Fibroblast of upper back skin (primary cell): ENCODE data around the gene GGT7.
"Not testable (repeated sequence)": the region's sequence is repeated elsewhere in the genome, so short reads cannot be mapped to it uniquely, and the experiment has no call there.

ENCODE experiments used
- DNase-seq: peaks from one replicate; pipeline ENCODE4 v3.0.0-alpha.2; 2013

Gene GGT7

DNA sequence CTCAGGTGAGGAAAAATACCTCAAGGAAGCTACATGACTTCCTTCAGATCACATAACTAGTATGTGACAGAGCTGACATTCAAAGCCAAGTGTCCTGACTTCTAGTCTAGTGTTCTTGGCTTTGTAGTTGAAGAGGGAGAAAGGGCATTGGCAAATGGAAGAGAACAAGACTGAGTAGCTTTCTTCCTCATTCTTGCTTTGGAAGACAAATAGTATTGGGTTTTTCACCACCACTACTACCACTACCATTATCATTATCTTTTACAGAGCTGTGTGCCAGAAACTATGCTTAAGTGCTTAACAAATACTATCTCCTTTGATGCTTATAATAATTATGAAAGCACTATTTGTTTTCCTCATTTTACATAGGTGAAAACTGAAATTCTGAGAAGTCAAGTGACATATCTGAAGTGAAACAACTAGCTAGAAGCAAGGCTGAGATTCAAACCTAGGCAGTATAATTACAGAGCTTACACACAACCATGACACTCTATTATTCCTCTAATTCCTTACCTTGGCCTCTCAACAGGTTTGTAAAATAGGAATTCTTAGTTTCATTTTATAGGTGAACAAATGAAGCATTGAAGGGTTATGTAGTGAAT, 10.5 kb upstream of the GGT7 start:
- DNase-seq: no peak

DNA sequence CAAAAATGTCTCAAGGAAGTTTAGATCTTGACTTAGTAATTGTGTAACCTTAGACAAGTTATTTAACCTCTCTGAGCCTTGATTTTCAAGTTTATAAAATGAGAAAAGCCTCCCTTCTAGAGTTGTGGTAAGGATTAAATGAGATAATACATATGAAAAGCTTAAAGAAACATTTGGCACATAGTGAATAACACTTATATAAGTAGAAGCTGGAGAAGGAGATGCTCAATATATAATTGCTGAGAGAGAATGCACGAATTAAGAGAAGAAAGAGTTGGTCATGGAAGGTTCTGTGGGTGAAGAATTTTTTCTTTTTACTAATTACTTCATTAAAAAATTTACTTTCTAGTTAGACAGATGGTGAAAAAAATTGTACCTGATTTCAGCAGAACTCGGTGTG, 9.0 kb upstream of the GGT7 start:
- no peak for DNase-seq

DNA sequence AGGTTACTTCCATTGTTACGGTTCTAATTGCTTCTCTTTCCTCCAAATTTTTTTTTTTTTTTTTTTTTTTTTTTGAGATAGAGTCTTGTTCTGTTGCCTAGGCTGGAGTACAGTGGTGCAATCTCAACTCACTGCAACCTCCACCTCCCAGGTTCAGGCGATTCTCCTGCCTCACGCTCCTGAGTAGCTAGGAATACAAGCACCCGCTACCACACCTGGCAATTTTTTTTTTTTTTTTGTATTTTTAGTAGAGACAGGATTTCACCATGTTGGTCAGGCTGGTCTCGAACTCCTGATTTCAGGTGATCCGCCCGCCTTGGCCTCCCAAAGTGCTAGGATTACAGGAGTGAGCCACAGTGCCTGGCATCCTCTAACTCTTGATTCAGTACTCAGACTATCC, 8.3 kb upstream of the GGT7 start:
- DNase-seq: not testable (repeated sequence)

DNA sequence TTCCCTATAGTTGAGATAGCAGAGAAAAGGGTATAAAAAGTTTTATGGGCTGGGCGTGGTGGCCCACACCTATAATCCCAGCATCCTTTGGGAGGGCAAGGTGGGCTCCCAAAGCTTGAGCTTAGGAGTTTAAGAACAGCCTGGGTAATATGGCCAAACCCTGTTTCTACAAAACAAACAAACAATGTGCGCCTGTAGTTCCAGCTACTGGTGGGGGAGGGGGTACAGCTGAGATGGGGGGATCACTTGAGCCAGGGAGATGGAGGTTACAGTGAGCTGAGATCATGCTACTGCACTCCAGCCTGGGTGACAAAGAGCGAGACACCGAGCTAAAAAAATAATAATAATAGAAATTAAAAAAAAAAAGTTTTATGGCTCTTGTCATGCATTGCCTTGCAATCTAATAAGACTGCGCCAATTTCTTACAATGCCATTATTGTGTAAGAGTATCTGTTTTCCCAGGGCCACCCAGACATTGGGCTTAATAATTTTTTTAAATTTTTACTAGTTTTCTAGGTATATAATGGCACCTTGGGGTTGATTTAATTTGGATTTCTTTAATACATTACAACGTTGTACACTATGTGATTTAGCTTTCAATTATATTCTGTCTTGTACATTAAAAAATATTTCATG, 7.7 kb upstream of the GGT7 start:
- no peak for DNase-seq

DNA sequence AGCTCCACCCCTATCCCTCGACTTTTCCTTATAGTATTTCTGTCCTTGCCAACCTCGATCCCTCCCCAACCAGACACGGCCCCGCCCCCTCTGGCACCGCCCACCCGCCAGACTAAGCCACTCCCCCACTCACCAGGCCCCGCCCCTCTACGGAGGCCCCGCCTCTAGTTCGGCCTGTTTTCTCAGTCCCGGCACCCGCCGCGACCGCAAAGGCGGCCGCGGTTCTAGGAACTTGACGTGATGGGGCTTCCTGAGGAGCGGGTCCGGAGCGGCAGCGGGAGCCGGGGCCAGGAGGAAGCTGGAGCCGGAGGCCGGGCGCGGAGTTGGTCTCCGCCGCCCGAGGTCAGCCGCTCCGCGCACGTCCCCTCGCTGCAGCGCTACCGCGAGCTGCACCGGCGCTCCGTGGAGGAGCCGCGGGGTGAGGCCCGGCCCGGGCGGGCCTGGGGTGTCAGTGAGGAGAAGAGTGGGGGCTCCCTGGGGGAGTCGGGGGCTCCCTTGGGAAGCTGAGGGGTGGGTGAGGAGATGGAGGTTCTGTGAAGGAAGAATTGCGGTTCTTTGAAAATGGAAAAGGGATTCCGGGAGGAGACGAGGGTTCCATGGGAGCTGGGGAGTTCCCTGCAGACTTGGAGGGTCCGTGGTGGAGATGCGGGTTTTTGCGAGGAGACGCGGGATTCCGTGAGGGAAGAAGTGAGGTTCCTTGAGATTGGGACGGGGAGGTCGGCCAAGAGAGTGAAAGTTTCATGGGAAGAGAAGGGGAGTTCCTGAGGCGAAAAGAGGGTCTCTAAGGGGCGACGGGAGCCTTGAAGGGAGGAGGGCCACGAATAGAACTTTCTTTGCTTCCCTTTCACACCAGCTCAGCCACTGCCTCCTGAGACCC, 4.0 kb upstream of the GGT7 start, which contains the start of gene ACSS2:
Gene ACSS2, plus strand, starts transcription at position 207 of the 877 bp plus-strand sequence. Its CDS starts 34 bp downstream, at position 241.
- DNase-seq: no peak

DNA sequence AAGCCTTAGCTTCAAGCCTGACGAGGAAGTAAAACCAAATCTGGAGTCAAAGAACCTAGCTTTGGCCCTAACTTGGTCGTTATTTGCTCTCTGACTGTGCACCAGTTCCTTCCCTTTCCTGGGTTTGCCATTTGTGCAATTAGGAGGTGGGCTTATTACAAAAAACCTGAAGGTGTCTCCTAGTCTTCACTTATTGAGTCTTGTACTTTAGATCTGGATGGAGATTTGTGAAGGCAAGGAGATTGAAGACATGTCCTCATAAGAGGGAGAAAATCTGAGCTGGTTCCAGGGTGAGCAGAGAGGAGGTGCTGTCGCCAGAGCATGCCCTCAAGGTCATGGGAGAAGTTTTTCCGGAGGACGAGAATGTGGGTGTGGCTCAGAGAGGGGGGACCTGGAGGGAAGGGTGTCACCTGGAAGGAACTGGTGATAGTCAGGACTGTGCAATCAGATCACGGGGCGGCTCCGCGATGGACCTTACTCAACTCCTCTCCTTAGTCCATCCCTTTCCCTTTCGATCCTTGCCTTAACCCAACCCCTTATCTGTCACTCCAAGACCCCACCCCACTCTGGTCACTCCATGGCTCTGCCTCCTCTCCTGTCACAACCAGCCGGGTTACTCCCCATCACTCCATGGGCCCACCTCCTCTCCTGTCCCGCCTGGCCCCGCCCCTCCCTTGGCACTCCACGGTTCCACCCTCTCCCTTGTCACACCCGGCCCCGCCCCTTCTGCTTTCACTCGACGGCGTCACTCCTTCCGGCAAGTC, 3.2 kb upstream of the GGT7 start:
- DNase-seq: peak; percentile 98

DNA sequence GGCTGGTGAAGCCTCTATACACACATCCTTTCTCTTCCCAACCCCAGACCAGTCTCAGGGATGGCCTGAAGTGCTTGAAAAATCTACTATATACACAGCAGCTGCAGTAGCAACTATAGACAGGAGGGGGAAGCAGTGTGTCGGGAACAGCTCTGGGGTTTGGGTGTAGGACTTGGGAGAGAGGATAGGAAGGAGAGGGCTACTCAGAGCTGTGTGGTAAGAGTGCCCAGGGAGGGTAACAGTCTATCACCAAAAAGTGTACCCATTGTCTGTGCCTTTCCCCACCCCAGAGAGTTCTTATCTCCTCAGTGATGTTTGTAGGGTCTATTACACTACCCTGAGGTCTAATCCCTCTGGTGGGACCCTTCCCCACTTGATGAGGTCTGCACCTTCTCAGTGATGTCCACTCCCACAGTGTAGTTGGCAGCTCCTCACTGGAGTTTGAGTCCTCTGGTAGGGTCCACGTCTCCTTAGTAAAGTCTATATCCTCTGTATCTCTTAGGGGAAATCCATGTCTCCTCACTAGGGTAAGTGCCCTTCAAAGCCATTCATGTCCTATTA, 1.5 kb upstream of the GGT7 start:
- peak; percentile 88 for DNase-seq

DNA sequence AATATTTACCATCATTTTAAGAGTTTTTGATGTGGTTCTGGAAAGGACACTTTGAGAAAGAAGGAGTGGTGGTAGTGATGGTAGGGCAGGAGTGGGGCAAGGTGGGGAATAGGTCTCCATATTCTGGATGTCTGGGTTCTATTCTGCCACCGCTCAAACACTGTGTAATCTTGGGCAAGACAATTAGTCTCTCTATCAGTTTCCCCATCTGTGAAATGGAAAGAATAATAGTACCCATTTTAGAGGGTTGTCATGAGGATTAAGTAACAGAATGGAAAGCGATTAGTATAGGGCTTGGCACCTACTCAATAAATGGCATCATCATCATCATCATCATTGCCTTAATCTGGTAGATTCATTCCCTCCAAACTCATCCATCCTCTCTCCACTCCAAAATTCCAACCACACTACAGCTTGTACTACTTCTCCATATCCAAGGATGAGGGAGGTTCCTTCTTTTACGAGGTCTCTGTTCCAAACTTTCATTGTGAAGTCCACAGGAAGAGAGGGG, 982 bp upstream of the GGT7 start:
- no peak for DNase-seq

DNA sequence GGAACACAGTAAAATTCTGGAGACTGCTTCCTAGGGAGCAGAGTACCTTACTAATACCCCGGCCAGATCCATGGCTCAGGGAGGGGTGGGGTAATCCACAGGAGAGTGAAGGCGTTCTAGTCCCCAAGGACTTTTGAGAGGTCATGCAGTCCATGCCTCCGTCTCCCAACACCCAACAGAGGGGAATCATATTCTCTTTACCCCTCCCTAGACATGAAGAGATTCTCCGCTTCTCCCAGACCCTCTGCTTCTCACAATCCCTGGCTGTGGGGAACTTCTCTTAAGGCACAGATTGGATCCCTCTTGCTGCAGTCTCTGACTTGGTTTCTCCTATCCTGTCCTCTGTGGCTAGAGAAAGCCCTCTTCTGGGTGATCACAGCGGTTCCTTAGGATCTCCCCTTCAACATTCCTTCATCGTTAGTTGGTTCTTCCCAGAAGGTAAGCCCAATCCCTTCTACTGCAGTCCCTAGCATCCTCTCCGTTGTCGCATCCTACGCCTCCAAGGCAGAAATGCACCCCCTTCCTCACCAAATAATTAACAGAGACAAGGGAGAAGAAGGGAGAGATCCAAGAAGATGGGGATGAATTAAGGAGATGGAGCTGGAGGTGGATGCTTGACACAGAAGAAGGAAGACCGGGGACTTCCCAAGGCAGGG, 562 bp downstream of the GGT7 start:
- DNase-seq: peak; percentile 3

DNA sequence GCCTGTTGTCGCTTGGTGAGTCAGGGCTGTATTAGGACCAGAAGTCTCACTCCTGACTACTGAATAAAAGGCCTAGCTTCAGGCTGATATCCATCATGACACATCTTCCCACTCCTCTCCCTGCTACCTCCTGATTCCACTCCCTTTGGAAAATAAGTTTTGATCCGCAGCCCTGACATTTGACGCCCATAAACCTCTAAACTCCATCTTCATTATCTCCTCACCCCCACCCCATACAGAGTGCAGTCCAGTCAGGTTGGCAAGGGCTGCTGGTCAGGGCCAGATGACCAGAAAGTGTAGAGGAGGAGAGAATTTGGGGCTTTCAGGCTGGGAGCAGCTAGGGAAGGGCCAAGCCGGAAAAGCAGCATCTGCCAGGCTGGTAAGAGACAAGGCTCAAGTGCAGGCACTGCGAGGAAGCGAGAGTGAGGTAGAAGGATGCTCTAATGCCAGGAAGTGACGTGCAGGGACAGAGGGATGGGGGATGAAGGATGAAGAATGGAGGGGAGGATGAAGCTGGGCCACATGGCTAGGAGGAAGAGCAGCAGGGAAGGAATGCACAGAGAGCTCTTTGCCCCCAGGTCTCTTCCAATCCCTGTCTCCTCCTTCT, 1.2 kb downstream of the GGT7 start:
- peak; percentile 1 for DNase-seq

DNA sequence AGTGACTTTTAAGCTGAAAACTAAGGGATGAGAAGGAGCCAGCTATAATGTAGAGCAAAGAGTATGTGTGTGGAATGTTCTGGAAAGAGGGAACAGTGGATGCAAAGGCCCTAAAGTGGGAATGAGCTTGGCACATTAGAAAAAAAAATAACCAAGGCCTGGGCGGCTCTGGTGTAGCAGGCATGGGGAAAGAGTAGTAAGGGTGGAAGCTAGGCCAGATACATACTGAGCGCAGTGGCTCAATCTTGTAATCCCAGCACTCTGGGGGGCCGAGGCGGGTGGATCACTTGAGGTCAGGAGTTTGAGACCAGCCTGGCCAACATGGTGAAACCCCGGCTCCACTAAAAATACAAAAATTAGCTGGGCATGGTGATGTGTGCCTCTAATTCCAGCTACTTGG, 8.4 kb downstream of the GGT7 start:
- DNase-seq: no peak

DNA sequence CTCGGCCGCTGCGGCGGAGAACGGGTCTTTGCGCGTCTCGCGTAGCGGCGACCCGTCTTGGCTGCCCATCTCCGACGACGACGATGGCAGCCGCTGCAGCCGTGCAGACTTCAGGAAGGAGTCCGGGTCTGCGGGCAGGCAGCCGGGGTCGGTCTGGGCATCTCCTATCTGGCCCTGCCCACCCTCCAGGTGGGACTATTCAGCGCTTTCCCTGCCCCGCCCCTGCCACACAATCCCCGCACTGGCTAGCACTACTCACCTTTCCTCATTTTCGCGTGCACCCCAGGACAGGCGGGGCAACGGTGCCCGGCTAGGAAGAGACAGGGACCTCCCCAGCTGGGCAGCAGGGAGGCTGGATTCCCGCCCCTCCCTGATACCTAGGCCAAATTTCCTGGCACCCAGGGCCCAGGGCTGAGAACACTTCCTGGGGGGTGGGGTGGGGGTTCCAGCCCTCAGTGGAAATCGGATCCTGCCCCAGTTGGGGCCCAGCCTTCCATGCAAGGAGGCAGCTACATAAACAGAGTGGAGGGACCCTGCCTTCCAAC, 9.2 kb downstream of the GGT7 start:
- no peak for DNase-seq

DNA sequence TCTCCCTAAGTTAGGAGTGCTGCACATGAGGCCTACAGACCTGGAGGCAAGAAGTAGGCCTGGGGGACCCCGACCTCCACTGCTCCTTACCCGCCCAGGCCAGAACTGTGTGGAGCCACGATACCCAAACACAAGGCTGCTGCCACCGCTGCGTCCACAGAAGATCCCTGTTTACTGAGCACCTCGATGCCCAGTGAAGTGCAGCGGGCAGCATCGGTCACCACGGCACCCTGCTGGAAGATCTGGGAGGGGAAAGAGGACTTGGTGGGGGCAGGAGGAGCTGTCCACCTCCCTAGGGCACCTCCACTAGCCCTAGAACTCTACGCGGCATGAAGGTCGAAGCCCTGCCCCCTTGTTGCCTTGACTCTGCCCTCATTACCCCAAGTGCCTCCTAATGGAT, 9.9 kb downstream of the GGT7 start:
- DNase-seq: no peak

DNA sequence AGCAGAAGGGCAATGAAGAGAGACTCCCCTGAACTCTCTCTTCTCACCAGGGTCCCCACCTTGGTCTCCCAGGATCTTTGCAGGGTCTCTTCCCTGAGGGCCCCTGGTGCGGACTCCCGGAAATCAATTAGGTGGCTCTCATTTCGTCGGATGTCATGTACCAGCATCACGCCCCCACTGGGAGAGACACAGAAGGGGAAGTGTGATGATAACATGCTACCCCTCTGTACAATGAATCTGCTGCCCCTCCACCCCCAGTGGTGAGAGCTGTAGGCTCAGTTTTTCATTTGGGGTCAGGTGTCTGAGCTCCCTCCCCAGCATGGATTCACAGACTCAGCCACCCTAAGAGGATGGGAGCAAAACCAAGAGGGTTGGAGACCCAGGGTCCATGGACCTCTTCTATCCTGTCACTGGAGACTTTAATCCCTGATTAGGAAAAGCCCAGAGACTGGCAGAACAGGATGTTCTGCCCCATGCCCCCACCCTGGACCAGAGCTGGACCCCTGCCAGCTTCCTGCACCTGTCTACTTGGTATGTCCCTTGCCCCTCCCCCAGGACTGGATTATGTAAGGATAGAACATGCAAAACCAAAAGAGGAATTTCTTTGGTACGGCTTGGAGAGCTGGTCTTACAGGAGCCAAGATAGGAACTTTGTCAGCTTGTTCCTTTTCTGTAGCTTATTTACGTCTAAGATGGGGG, 11.1 kb downstream of the GGT7 start:
- DNase-seq: no peak

DNA sequence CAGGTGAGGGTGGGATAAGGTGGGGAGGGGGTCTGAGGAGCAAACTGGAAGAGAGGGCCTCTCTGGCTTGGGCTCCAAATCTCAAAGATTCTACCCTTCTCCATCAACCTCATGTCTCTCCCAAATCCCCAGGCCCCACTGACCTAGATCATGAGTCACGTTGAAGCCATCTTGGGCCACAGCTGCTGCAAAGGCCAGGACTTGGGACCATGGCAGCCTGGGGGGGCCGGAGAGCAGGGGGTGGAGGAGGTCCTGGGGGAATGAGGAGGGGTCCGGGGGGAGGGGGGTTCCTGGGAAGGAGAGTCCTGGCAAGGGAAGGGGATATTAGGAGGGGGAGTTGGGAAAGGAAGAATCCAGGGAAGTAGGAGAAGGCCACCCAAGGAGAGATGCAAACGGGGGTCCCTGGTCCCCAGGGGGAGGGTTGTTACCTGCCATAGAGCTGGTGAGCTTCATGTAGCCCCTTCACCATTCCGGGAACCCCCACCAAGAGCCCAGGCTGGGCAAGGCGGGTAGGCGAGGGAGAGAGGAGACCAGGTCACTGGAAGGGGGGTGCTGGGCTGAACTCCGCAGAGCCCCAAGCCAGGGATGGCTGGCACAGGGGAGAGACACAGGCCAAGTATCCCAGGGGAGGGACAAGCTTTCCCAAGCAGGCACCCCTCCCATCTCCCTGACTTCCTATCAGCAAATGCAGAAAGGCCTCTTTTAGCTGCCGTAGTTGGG, 12.7 kb downstream of the GGT7 start:
- DNase-seq: no peak

DNA sequence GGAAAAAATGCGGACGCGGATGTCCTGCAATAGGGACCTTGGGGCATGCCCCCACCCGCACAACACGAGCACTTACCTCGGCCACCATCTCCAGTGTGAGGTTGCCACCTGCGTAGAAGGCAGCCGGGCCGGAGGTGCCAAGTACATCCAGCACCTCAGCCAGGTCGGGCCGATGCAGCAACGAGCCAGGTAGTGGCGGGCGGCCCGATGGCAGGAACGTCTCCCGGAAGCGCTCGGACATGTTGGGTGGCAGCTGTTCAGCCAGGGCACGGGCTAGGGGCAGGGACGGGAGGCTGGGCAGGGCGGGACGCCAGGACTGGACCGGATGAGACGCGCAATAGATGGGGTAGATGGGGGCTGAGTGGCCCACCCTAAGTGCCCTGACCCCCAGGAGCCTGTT, 13.3 kb downstream of the GGT7 start:
- no peak for DNase-seq

DNA sequence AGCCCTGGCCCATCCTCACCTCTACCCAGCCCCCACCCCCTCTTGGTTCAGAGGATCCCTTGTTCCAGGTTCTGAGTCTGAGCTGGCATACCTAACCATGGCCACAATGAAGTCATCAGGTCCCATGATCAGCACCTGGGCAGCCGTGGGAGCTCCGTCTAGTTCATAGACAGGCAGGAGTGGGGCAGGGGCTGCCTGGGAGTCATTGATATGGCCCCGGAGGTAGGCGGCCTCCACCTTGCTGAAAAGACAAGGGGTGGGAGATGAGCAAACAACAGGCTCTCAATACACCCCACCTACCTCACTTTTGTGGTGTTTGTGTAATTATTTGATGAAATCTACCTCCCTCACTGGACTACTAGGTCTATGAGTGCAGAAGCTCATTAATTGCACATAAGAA, 20.4 kb downstream of the GGT7 start:
- no peak for DNase-seq

DNA sequence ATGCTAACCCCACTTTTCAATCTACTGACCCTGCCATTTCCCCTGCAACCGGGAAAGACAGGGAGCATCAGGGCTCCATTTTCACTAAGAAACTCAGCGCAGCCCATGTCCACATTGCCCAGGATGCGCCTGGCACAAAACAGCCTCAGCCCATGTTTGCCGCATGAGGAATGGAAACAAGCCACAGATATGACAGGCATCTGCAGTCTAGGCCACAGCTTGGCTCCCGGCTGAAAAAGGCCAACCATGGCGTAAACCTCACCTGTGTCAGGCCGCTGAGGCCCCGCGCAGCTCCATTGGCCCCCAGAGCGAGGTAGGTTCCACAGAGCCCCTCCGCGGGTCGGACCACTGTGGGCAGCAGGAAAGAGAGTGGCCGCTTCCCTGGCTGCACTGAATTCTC, 21.7 kb downstream of the GGT7 start:
- DNase-seq: no peak

DNA sequence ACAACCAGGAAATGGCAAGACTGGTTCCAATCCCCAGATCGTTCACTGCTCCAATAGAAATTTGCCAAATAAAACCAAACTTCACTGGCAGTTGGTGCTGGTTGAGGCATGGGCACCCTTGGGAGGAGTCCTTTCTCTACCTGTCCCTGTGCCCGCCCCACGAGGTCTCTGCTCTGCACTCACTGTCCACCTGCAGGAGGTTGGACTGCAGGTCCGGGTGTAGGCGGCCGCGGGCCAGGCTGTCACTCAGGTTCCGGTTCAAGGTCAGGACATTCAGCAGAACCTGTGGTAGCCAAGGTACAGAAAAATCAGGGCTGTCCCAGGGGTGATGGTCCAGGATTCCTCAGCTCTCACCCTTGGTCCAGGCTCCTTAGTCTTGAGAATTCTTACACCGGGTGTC, 22.9 kb downstream of the GGT7 start:
- no peak for DNase-seq

DNA sequence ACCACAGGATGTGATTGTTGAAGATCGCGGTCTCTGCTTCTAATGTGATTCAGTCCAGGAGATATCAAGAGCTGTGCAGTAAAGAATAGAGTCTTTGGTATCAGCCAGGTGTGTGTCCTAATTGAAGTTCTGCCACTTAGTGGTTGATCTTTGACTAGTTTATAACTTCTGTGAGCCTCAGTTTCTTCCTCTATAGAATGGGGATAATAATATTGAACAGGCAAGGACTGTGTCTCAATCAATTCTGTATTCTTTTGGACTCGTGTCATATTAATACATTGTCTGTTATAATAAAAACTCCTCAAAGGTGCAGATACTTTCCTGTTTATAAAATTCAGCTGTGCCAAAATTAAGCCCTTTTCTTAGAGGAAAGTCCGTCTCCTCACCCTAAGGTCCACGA, 24.1 kb downstream of the GGT7 start:
- DNase-seq: no peak
